WTC11 (cell line): Measurements from ENCODE around the gene SPINT2.

Experiments
- CTCF ChIP-seq: fragments of 200-600 bp; IDR thresholded peaks from 2 replicates; pipeline ENCODE4 v1.8.0; 2022; ENCODE audit warnings: antibody characterized with exemption
- EMX1 ChIP-seq: fragments of 250-450 bp; sonication (Bioruptor Pico); IDR thresholded peaks from 2 replicates; pipeline ENCODE4 v1.8.0; 2021; ENCODE audit warnings: mild to moderate bottlenecking
- ESRRA ChIP-seq: sonication (generic); formaldehyde crosslinking; IDR thresholded peaks from 2 replicates; pipeline ENCODE4 v1.8.1; 2022; ENCODE audit warnings: mild to moderate bottlenecking, missing genetic modification reagents, borderline replicate concordance
- JUN ChIP-seq: sonication (generic); formaldehyde crosslinking; IDR thresholded peaks from 2 replicates; pipeline ENCODE4 v1.8.0; 2023; ENCODE audit warnings: mild to moderate bottlenecking, missing genetic modification reagents
- USF2 ChIP-seq: sonication (generic); formaldehyde crosslinking; IDR thresholded peaks from 2 replicates; pipeline ENCODE4 v1.8.1; 2023; ENCODE audit warnings: mild to moderate bottlenecking, missing genetic modification reagents, moderate library complexity
- ZBTB43 ChIP-seq: sonication (generic); formaldehyde crosslinking; IDR thresholded peaks from 2 replicates; pipeline ENCODE4 v1.8.1; 2023; ENCODE audit warnings: mild to moderate bottlenecking, missing genetic modification reagents

- TF ChIP-seq CTCF = no peak
- TF ChIP-seq EMX1 (CRISPR knock-in tag) = no peak
- no peak for TF ChIP-seq ZBTB43
- no peak for TF ChIP-seq ESRRA (CRISPR knock-in tag)
- TF ChIP-seq USF2 (CRISPR knock-in tag) = no peak
- no peak for TF ChIP-seq JUN (CRISPR knock-in tag)
These were observed 12.8 kb upstream of the SPINT2 start for GRCh38 chr19:38251564-38252051.
